ENCODE measurements around the gene NR2F2. TPM values are rescaled to one million over a fixed set of nuclear protein-coding genes. Genes with fewer than 3 reads are reported as not detected.

Gene NR2F2
- total RNA-seq, 1 experiment from 2014 or later: 11.6 TPM

GRCh38 chr15:96331144-96331944 is 844 bp downstream of the NR2F2 start:
- peak; percentile 41 for DNase-seq (ENCODE audit: low read depth)

GRCh38 chr15:96331945-96332636 is 1.6 kb downstream of the NR2F2 start:
- DNase-seq (ENCODE audit: low read depth): peak; percentile 54

- peak; percentile 49 for DNase-seq (ENCODE audit: low read depth)
Measured at GRCh38 chr15:96332637-96333121, 2.2 kb downstream of the NR2F2 start.

- DNase-seq (ENCODE audit: low read depth): peak; percentile 37
Measured at GRCh38 chr15:96333131-96334016, 2.9 kb downstream of the NR2F2 start.

- DNase-seq (ENCODE audit: low read depth): no peak
Measured at GRCh38 chr15:96334017-96334704, 3.7 kb downstream of the NR2F2 start.

- DNase-seq (ENCODE audit: low read depth): no peak
Measured at GRCh38 chr15:96334705-96335410, 4.4 kb downstream of the NR2F2 start.

GRCh38 chr15:96335411-96336024 is 5.0 kb downstream of the NR2F2 start:
- DNase-seq (ENCODE audit: low read depth): no peak

GRCh38 chr15:96336108-96336595 is 5.7 kb downstream of the NR2F2 start:
- DNase-seq (ENCODE audit: low read depth): peak; percentile 35

- peak; percentile 43 for DNase-seq (ENCODE audit: low read depth)
Measured at GRCh38 chr15:96336596-96337364, 6.3 kb downstream of the NR2F2 start.

GRCh38 chr15:96337365-96338023 is 7.0 kb downstream of the NR2F2 start:
- DNase-seq (ENCODE audit: low read depth): peak; percentile 45

- DNase-seq (ENCODE audit: low read depth): peak; percentile 41
Measured at GRCh38 chr15:96338074-96338765, 7.7 kb downstream of the NR2F2 start.

GRCh38 chr15:96338766-96339618 is 8.5 kb downstream of the NR2F2 start:
- DNase-seq (ENCODE audit: low read depth): peak; percentile 44

GRCh38 chr15:96339619-96340347 is 9.3 kb downstream of the NR2F2 start:
- DNase-seq (ENCODE audit: low read depth): no peak

GRCh38 chr15:96340348-96340597 is 9.8 kb downstream of the NR2F2 start:
- DNase-seq (ENCODE audit: low read depth): no peak

GRCh38 chr15:96340598-96341512 is 10.4 kb downstream of the NR2F2 start:
- peak; percentile 66 for DNase-seq (ENCODE audit: low read depth)
